GM23248 (cell line): ENCODE data around the gene TSPAN3. TPM values are rescaled to one million over a fixed set of nuclear protein-coding genes. Genes with fewer than 3 reads are reported as not detected.

Experiments used
- DNase-seq: peaks from one replicate; pipeline ENCODE4 v3.0.0-alpha.2; 2015
- H2AFZ ChIP-seq: fragments of 200-600 bp; sonication (generic); 2 replicates; pipeline ENCODE4 v1.6.1; 2016; ENCODE audit warnings: antibody characterized with exemption
- H3F3A ChIP-seq: fragments of 200-600 bp; sonication (generic); 2 replicates; pipeline ENCODE4 v1.6.1; 2016; ENCODE audit warnings: mild to moderate bottlenecking, antibody characterized with exemption, mixed run types; ENCODE audit not compliant: insufficient read depth
- H3K27ac ChIP-seq: fragments of 200-600 bp; sonication (generic); 2 replicates; pipeline ENCODE4 v1.5.1; 2016; ENCODE audit warnings: mild to moderate bottlenecking
- H3K27me3 ChIP-seq: fragments of 200-600 bp; sonication (generic); replicated peaks from 2 replicates; pipeline ENCODE4 v1.6.1; 2016; ENCODE audit warnings: mild to moderate bottlenecking; ENCODE audit not compliant: insufficient read depth
- H3K36me3 ChIP-seq: fragments of 200-600 bp; sonication (generic); 2 replicates; pipeline ENCODE4 v1.6.1; 2016; ENCODE audit warnings: low read depth, mild to moderate bottlenecking
- H3K4me1 ChIP-seq: fragments of 200-600 bp; sonication (generic); 2 replicates; pipeline ENCODE4 v1.6.1; 2016; ENCODE audit warnings: mild to moderate bottlenecking; ENCODE audit not compliant: insufficient read depth
- H3K4me2 ChIP-seq: fragments of 200-600 bp; sonication (generic); one replicate; pipeline ENCODE4 v1.6.1; 2016; ENCODE audit warnings: mild to moderate bottlenecking; ENCODE audit not compliant: unreplicated experiment
- H3K4me3 ChIP-seq: fragments of 200-600 bp; sonication (generic); 2 replicates; pipeline ENCODE4 v1.5.1; 2016; ENCODE audit warnings: mild to moderate bottlenecking
- H3K79me2 ChIP-seq: fragments of 200-600 bp; sonication (generic); 2 replicates; pipeline ENCODE4 v1.6.1; 2016; ENCODE audit warnings: mild to moderate bottlenecking; ENCODE audit not compliant: insufficient read depth
- H3K9ac ChIP-seq: fragments of 200-600 bp; sonication (generic); 2 replicates; pipeline ENCODE4 v1.6.1; 2016; ENCODE audit warnings: mild to moderate bottlenecking
- H3K9me2 ChIP-seq: fragments of 200-600 bp; sonication (generic); 2 replicates; pipeline ENCODE4 v1.6.1; 2016; ENCODE audit warnings: mixed run types, mild to moderate bottlenecking, moderate library complexity; ENCODE audit not compliant: insufficient read depth
- H3K9me3 ChIP-seq: fragments of 200-600 bp; sonication (generic); one replicate; pipeline ENCODE4 v1.6.1; 2017; ENCODE audit warnings: low read depth
- H4K20me1 ChIP-seq: fragments of 200-600 bp; sonication (generic); 2 replicates; pipeline ENCODE4 v1.6.0; 2016; ENCODE audit not compliant: insufficient read depth
- EZH2 ChIP-seq: fragments of 200-600 bp; sonication (generic); IDR thresholded peaks from 2 replicates; pipeline ENCODE4 v1.6.1; 2018; ENCODE audit warnings: antibody characterized with exemption, mild to moderate bottlenecking; ENCODE audit not compliant: insufficient read depth, poor library complexity, severe bottlenecking
- EZH2phosphoT487 ChIP-seq: fragments of 200-600 bp; sonication (generic); IDR thresholded peaks from 2 replicates; pipeline ENCODE4 v1.6.1; 2018; ENCODE audit warnings: antibody characterized with exemption, moderate library complexity, mild to moderate bottlenecking, low read depth; ENCODE audit not compliant: insufficient read depth
- WGBS, 2 experiments: methylation state at CpG; one replicate each; pipeline ENCODE4 v1.1.6; 2015 to 2017; ENCODE audit warnings: low lambda C conversion rate in 2 of 2, low coverage in 1 of 2; ENCODE audit errors: missing lambda C conversion rate in 2 of 2; 5-methylcytosine and 5-hydroxymethylcytosine counted together
- in situ Hi-C: fragments of 300-500 bp; cut with MboI; formaldehyde crosslinking; loops from 2 replicates; pipeline ENCODE4 v1.15.0; 2020
- polyA plus RNA-seq: library from polyadenylated mRNA; unstranded; fragments of >200 nt; fragmentation: Nextera tagmentation; extraction: Ambion mirVana; gene quantifications from 2 replicates; pipeline ENCODE4 v1.2.1, GENCODE V29; 2016
- total RNA-seq: library from RNA; depleted of rRNA; stranded (reverse); fragments of >200 nt; shearing (Covaris generic); gene quantifications from 2 replicates; pipeline ENCODE4 v1.2.3, GENCODE V29; 2014

The TSPAN3 gene
- total and polyA plus RNA-seq, 2 experiments from 2014 or later, result 307 to 321 TPM

DNA sequence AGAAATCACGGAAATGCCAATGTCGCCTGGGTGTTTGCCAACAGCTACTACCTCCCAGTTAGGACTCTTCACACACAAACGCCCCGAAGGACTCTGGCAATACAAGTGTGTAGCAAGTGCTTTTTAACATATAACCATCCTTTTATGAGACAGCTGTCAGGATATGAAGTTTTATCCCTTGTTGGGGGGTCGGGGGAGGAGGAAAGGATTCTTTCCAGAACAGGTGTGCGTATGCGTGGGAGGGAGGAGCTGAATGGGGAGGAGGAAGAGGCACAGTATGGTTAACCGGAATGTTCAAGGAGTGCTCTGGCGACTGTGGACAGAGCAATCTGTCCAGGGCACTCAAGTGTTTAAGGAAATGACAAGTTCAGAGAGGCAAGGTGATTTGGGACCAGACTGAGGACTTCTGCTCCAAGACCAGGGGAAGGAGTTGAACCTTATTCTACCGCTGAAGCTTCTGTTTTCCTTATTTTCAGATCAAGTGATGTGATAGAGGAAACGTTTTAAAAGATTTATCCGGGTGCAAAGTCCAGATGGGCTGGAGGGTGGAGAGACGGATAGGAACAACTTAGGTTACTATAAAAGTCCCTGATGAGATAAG, 1.3 kb downstream of the TSPAN3 start:
- WGBS, 2 experiments, result 22 to 24% methylated on average over 13 of the region's 13 CpGs
- Histone ChIP-seq H3F3A (peaks cover 16% of the 10 kb centered on the region), H3K9me2 (no peaks in the 10 kb centered on the region), H3K4me2 (peak overlapping the region; percentile 89), H3K36me3 (no peaks in the 10 kb centered on the region), H3K4me1 (peaks cover 28% of the 10 kb centered on the region), H3K4me3 (peak overlapping the region; percentile 95), H3K27me3 (no peaks in the 10 kb centered on the region), H3K9me3 (no peaks in the 10 kb centered on the region), H2AFZ (peak overlapping the region; percentile 67), H4K20me1 (peaks cover 5% of the 10 kb centered on the region; the same call in 1 of the 2 replicates), H3K79me2 (peaks cover 57% of the 10 kb centered on the region), H3K27ac (peak overlapping the region; percentile 69; the same call in 1 of the 2 replicates), H3K9ac (peak overlapping the region; percentile 83)
- in situ Hi-C loops, result no loop called here
- TF ChIP-seq EZH2phosphoT487 (no peak), EZH2 (no peak)
- peak; percentile 29 for DNase-seq

DNA sequence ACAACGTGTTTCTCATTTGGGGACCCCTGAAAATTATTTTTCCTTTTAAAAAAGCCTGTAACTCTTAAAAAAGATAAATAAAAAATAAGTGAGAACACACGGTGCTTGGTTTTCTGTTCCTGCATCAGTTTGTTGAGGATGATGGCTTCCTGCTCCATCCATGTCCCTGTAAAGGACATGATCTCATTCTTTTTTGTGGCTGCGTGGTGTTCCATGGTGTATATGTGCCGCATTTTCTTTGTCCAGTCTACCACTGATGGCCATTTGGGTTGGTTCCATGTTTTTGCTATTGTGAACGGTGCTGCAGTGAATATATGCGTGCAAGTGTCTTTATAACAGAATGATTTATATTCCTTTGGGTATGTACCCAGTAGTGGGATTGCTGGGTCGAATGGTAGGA, 2.3 kb downstream of the TSPAN3 start:
- Histone ChIP-seq H3F3A (peaks cover 25% of the 10 kb centered on the region), H3K9me2 (no peaks in the 10 kb centered on the region), H3K79me2 (peaks cover 65% of the 10 kb centered on the region), H3K9ac (no peak overlapping the region), H3K9me3 (no peaks in the 10 kb centered on the region), H3K4me1 (peaks cover 38% of the 10 kb centered on the region), H3K4me2 (peak overlapping the region; percentile 89), H3K4me3 (no peak overlapping the region), H2AFZ (no peak overlapping the region), H3K27me3 (no peaks in the 10 kb centered on the region), H4K20me1 (peaks cover 5% of the 10 kb centered on the region; the same call in 1 of the 2 replicates), H3K27ac (no peak overlapping the region), H3K36me3 (no peaks in the 10 kb centered on the region)
- TF ChIP-seq EZH2 (no peak), EZH2phosphoT487 (no peak)
- DNase-seq, result no peak
- in situ Hi-C loops, result no loop called here
- 92% methylated on average over 7 of the region's 7 CpGs for WGBS, 2 experiments

DNA sequence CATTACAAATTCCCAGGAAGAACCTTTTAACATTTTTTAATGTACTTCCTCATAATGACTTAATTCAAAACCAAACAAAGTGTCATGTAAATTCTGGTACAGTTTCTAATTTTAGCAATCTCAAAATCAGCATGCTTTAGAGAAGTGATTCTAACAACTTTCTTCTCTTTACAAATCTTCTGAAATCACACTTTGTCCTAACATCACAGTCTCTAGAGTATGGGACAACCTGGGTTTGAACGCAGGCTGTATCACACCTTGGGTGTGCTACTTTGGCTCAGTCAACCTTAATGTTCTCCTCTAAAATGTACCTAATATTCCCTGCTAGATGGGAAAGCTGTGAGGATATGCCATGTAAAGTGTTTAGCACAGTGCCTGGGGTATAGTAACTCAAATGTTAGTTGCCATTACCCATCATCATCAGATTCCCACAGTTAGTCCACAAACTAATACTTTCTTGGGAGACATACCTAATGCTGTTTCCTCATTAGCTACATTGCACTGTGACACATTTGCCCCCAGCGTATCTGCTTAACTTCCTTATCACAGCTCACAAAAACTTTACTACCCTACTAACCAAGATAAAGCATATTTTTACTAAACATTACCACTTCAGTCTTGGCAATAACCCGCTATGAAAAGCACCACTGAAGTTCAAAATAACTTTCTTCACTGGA, 3.1 kb downstream of the TSPAN3 start:
- H3K4me1 ChIP-seq, result peaks cover 46% of the 10 kb centered on the region
- no peaks in the 10 kb centered on the region for H3K9me2 ChIP-seq
- H3K4me2 ChIP-seq, result no peak overlapping the region
- no peak overlapping the region for H3K9ac ChIP-seq
- peaks cover 27% of the 10 kb centered on the region for H3F3A ChIP-seq
- peaks cover 73% of the 10 kb centered on the region for H3K79me2 ChIP-seq
- in situ Hi-C loops, result no loop called here
- H3K27me3 ChIP-seq, result no peaks in the 10 kb centered on the region
- no peak overlapping the region for H2AFZ ChIP-seq
- WGBS, 2 experiments, result 81 to 86% methylated on average over 3 of the region's 3 CpGs
- H3K9me3 ChIP-seq, result no peaks in the 10 kb centered on the region
- no peak overlapping the region for H3K27ac ChIP-seq
- H3K36me3 ChIP-seq, result no peaks in the 10 kb centered on the region
- TF ChIP-seq EZH2phosphoT487 (no peak), EZH2 (no peak)
- H4K20me1 ChIP-seq, result peaks cover 5% of the 10 kb centered on the region; the same call in 1 of the 2 replicates
- DNase-seq, result no peak
- no peak overlapping the region for H3K4me3 ChIP-seq

DNA sequence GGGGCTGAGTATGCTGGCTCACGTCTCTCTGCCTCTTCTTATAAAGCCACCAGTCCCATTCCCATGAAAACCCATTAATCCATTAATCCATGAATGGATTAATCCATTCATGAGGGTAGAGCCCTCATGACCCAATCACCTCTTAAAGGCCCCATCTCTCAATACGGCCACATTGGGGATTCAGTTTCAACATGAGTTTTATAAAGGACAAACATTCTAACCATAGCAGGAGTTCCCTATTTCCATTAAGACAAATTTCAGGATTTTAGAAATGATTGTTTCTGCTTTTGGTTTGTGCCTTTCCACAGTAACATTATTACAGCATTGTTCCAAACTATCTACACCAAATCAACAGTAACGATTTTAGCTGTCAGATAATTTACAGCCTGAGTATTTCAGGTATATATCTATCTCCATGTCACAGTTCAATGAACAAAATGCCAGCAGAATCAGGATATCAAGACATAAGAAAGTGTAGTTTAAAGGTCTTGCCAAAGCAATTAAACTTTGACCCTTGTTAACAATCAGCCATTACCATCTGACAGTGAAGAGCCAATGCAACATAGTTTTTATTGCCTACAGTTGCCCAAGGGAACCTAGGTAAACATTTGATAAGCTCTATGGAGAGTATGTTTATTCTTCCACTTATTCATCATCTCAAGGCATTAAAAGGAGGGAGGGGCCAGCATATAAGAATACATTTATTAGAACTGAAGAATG, 3.8 kb downstream of the TSPAN3 start:
- WGBS, 2 experiments, result 96 to 100% methylated on average over 3 of the region's 3 CpGs
- TF ChIP-seq EZH2phosphoT487 (no peak), EZH2 (no peak)
- Histone ChIP-seq H3K36me3 (no peaks in the 10 kb centered on the region), H3K9me2 (no peaks in the 10 kb centered on the region), H3K4me3 (no peak overlapping the region), H3K9me3 (no peaks in the 10 kb centered on the region), H3F3A (peaks cover 33% of the 10 kb centered on the region), H3K27ac (no peak overlapping the region), H3K27me3 (no peaks in the 10 kb centered on the region), H3K9ac (no peak overlapping the region), H2AFZ (no peak overlapping the region), H3K4me1 (peaks cover 53% of the 10 kb centered on the region), H3K4me2 (no peak overlapping the region), H3K79me2 (peaks cover 80% of the 10 kb centered on the region), H4K20me1 (peaks cover 5% of the 10 kb centered on the region; the same call in 1 of the 2 replicates)
- DNase-seq, result peak; percentile 27
- in situ Hi-C loops, result no loop called here
